Urothelium cell line (cell line): Measurements from ENCODE around the gene THTPA.

ENCODE experiments used
- DNase-seq: peaks from one replicate; pipeline ENCODE4 v3.0.0; 2011; ENCODE audit warnings: low spot score, mixed read lengths
- FAIRE-seq: peaks from 2 replicates; lab custom pipeline; 2011; peaks lifted over from hg19 to GRCh38; lab: Jason Lieb, UNC

Gene THTPA

GRCh38 chr14:23555882-23556699, at the start of gene THTPA:
Gene THTPA (plus strand): TSS chr14:23556271. CDS start chr14:23556758, 487 bp downstream.
- peak; percentile 92 for DNase-seq
- FAIRE-seq: no peak

GRCh38 chr14:23512156-23512555, 43.9 kb upstream of the THTPA start:
- no peak for FAIRE-seq
- no peak for DNase-seq

- DNase-seq: no peak
- no peak for FAIRE-seq
Observed at GRCh38 chr14:23513005-23513817, 42.9 kb upstream of the THTPA start.

GRCh38 chr14:23513818-23514643, 42.0 kb upstream of the THTPA start:
- FAIRE-seq (no peak), DNase-seq (no peak)

- FAIRE-seq (no peak), DNase-seq (no peak)
Observed at GRCh38 chr14:23514644-23514957, 41.5 kb upstream of the THTPA start.

GRCh38 chr14:23517650-23518326, 38.3 kb upstream of the THTPA start:
- DNase-seq (no peak), FAIRE-seq (no peak)

GRCh38 chr14:23518709-23519108, 37.4 kb upstream of the THTPA start:
- no peak for DNase-seq
- FAIRE-seq: no peak

- FAIRE-seq: no peak
Observed at GRCh38 chr14:23520899-23521533, 35.1 kb upstream of the THTPA start.

GRCh38 chr14:23521785-23522640, 34.1 kb upstream of the THTPA start:
- DNase-seq (no peak), FAIRE-seq (no peak)

More at GRCh38 chr14:23520899-23521533, 35.1 kb upstream of the THTPA start:
- DNase-seq: no peak

GRCh38 chr14:23522643-23523198, 33.4 kb upstream of the THTPA start:
- FAIRE-seq (no peak), DNase-seq (no peak)

- FAIRE-seq (no peak), DNase-seq (no peak)
Observed at GRCh38 chr14:23523229-23524016, 32.6 kb upstream of the THTPA start.

GRCh38 chr14:23524954-23525353, 31.1 kb upstream of the THTPA start:
- FAIRE-seq (no peak), DNase-seq (no peak)

- no peak for DNase-seq
- FAIRE-seq: no peak
Observed at GRCh38 chr14:23525611-23526010, 30.5 kb upstream of the THTPA start.

- no peak for FAIRE-seq
- no peak for DNase-seq
Observed at GRCh38 chr14:23528555-23528954, 27.5 kb upstream of the THTPA start.

- FAIRE-seq: no peak
- no peak for DNase-seq
Observed at GRCh38 chr14:23529016-23529415, 27.1 kb upstream of the THTPA start.

GRCh38 chr14:23530375-23531055, 25.6 kb upstream of the THTPA start:
- FAIRE-seq (no peak), DNase-seq (no peak)

GRCh38 chr14:23531391-23531790, 24.7 kb upstream of the THTPA start:
- FAIRE-seq (no peak), DNase-seq (no peak)

GRCh38 chr14:23532658-23533057, 23.4 kb upstream of the THTPA start:
- no peak for DNase-seq
- FAIRE-seq: no peak
